Uterus (tissue), 4 donors: ENCODE results near the gene VAT1. TPM values are rescaled to one million over a fixed set of nuclear protein-coding genes. Genes with fewer than 3 reads are reported as not detected.
A peak's percentile ranks its signal among the peaks of the same experiment; 100 is the strongest.

Source experiments
- DNase-seq, 2 donors: peaks; one replicate each; pipeline ENCODE4 v3.0.0-alpha.2; 2019 to 2020
- H3K27ac ChIP-seq, 2 donors: fragments of 200-600 bp; sonication (generic); 1 replicate in 1 of 2; 2 replicates in 1 of 2; pipeline ENCODE4 v1.5.1; 2016 to 2018
- H3K27me3 ChIP-seq, 2 donors: fragments of 200-600 bp; sonication (generic); one replicate each; pipeline ENCODE4 v1.5.1; 2018 to 2019; ENCODE audit warnings: control low read depth in 1 of 2
- H3K36me3 ChIP-seq, 2 donors: fragments of 200-600 bp; sonication (generic); one replicate each; pipeline ENCODE4 v1.5.1; 2019; ENCODE audit warnings: control low read depth in 1 of 2
- H3K4me1 ChIP-seq, 2 donors: fragments of 200-600 bp; sonication (generic); one replicate each; pipeline ENCODE4 v1.5.1; 2018 to 2019; ENCODE audit warnings: control low read depth in 1 of 2
- H3K4me3 ChIP-seq, 2 donors: fragments of 200-600 bp; sonication (generic); 1 replicate in 1 of 2; 2 replicates in 1 of 2; pipeline ENCODE4 v1.5.1; 2018 to 2019; ENCODE audit warnings: mild to moderate bottlenecking in 1 of 2
- H3K9me3 ChIP-seq, 2 donors: fragments of 200-600 bp; sonication (generic); one replicate each; pipeline ENCODE4 v1.5.1; 2019; ENCODE audit warnings: control low read depth in 1 of 2
- CTCF ChIP-seq, 4 experiments: fragments of 200-600 bp in 2 of 4; fragments of 450-650 bp in 2 of 4; sonication (generic) in 2 of 4; IDR thresholded peaks; one replicate each; pipeline ENCODE4 v1.5.1; 2016 to 2019; ENCODE audit warnings: antibody characterized with exemption in 4 of 4, mild to moderate bottlenecking in 2 of 4, moderate library complexity in 1 of 4
- POLR2A ChIP-seq, 2 donors: fragments of 450-650 bp; IDR thresholded peaks; one replicate each; pipeline ENCODE4 v1.6.1; 2016; ENCODE audit warnings: antibody characterized with exemption in 2 of 2, mild to moderate bottlenecking in 1 of 2, moderate library complexity in 1 of 2
- intact Hi-C: fragments of 100-400 bp; cut with DNase I; formaldehyde crosslinking; loops from one replicate; pipeline ENCODE4 v1.15.1; 2023; ENCODE audit warnings: low total_unique reads
- total RNA-seq, 4 donors: library from RNA; depleted of rRNA in 3 of 4; stranded (reverse); fragments of >200 nt in 3 of 4; gene quantifications; one replicate each; pipeline versions ENCODE4 v1.1.0 to v1.2.4, GENCODE V29; 2014 to 2023
- donor health status: DM: yes; HTN: yes; CAD: no.

The VAT1 gene
- total RNA-seq, 4 donors from 2014 or later = 59.5 to 187 (median 152) TPM

- TF ChIP-seq CTCF (IDR thresholded peaks at IDR 0.05) (no peak), POLR2A (IDR thresholded peaks at IDR 0.05) (no peak)
- H3K9me3 ChIP-seq = no peaks in the 10 kb centered on the region
- no peak for DNase-seq
- intact Hi-C loops = no loop called here
- H3K27me3 ChIP-seq = no peaks in the 10 kb centered on the region
- H3K4me3 ChIP-seq = no peak overlapping the region
- H3K27ac ChIP-seq = peak overlapping the region; percentile 30 to 89
- no peaks in the 10 kb centered on the region for H3K36me3 ChIP-seq
- H3K4me1 ChIP-seq = peaks cover 0 to 11% of the 10 kb centered on the region in 2 donors
These were observed 3.3 kb downstream of the VAT1 start for GRCh38 chr17:43018932-43019331.

DNA sequence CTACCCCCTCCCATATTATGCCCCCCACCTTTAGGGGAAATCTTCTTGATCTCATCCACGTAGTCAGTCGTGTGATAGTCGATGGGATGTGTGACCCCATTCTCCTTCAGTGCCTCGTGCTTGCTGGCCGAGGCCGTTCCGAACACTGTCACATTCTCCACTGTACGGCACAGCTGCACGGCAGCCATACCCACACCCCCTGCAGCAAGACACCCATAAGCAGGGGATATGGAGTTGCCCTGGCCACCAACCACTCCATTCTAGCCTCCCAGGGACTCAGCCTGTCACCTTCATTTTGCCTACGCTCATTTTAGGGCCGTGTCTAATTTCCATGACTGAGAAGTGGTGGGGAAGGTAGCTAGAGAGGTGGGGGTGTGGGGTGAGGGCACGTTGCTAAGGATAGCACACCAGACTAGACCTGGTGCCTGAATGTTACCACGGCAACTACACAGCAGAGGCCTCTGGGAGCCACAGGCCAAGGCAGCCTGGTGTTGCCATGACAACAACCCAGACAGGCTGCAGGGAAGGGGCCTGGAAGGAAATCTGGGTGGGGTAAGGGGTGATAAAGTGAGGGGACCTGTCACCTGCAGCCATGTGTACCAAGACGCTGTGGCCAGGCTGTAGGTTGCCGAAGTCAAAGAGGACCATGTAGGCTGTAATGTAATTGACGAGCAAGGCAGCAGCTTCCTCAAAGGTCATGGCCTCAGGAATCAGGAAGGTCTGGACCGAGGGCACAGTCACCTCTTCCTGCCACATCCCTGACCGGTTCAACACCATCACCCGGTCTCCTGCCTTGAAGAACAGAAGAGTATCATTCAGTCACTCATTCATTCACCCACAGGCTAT is 4.0 kb downstream of the VAT1 start:
- Histone ChIP-seq H3K4me3 (no peak overlapping the region), H3K4me1 (peaks cover 0 to 11% of the 10 kb centered on the region in 2 donors), H3K27me3 (no peaks in the 10 kb centered on the region), H3K27ac (peak overlapping the region; percentile 30 to 89), H3K36me3 (no peaks in the 10 kb centered on the region), H3K9me3 (no peaks in the 10 kb centered on the region)
- intact Hi-C loops = no loop called here
- no peak for TF ChIP-seq CTCF (IDR thresholded peaks at IDR 0.05)
- no peak for TF ChIP-seq POLR2A (IDR thresholded peaks at IDR 0.05)
- no peak for DNase-seq

GRCh38 chr17:43016216-43016615 is 6.0 kb downstream of the VAT1 start:
- Histone ChIP-seq H3K4me3 (no peak overlapping the region), H3K36me3 (no peaks in the 10 kb centered on the region), H3K27me3 (no peaks in the 10 kb centered on the region), H3K9me3 (no peaks in the 10 kb centered on the region), H3K4me1 (peaks cover 0 to 11% of the 10 kb centered on the region in 2 donors), H3K27ac (peak overlapping the region; percentile 54 to 62)
- intact Hi-C loops = no loop called here
- no peak for DNase-seq
- TF ChIP-seq CTCF (IDR thresholded peaks at IDR 0.05) = no peak
- TF ChIP-seq POLR2A (IDR thresholded peaks at IDR 0.05) = no peak

GRCh38 chr17:43015579-43015978 is 6.6 kb downstream of the VAT1 start:
- Histone ChIP-seq H3K4me1 (peaks cover 0 to 11% of the 10 kb centered on the region in 2 donors), H3K27ac (peak overlapping the region; percentile 54 to 62), H3K27me3 (no peaks in the 10 kb centered on the region), H3K36me3 (no peaks in the 10 kb centered on the region), H3K9me3 (no peaks in the 10 kb centered on the region), H3K4me3 (no peak overlapping the region)
- no peak for TF ChIP-seq POLR2A (IDR thresholded peaks at IDR 0.05)
- TF ChIP-seq CTCF (IDR thresholded peaks at IDR 0.05) = no peak
- DNase-seq = peak; percentile 56 to 79
- intact Hi-C loops = no loop called here
